Panc1 (cell line): ENCODE data around the gene LPP. TPM values are rescaled to one million over a fixed set of nuclear protein-coding genes. Genes with fewer than 3 reads are reported as not detected.

ENCODE experiments used
- ATAC-seq: fragments of 200-7000 bp; cut with Tn5 transposase; 2 replicates; pipeline ENCODE4 v1.9.1; 2020; ENCODE audit warnings: mild to moderate bottlenecking, moderate library complexity
- BruUV-seq: library from RNA; stranded (reverse); fragments of 400-500 nt; replicated peaks from 2 replicates; lab custom pipeline; 2021; lab: Mats Ljungman, UMichigan
- CTCF ChIA-PET: fragments of 300-600 bp; sonication (Branson Sonifier 250); formaldehyde crosslinking; loops from one replicate; lab custom pipeline; 2022; ENCODE audit warnings: antibody characterized with exemption; lab: Charles Lee
- POLR2A ChIA-PET: fragments of 300-600 bp; sonication (Branson Sonifier 250); formaldehyde crosslinking; loops from one replicate; lab custom pipeline; 2022; ENCODE audit warnings: antibody characterized with exemption; lab: Charles Lee
- DNase-seq: peaks from one replicate; pipeline ENCODE4 v3.0.0-alpha.2; 2010; ENCODE audit warnings: low read depth, low spot score
- H3K27ac ChIP-seq: 2 replicates; pipeline ENCODE4 v1.5.1; 2011; ENCODE audit warnings: mild to moderate bottlenecking, low read length, inconsistent platforms
- H3K27me3 ChIP-seq: fragments of 200-500 bp; sonication (Bioruptor generic); 2 replicates; pipeline ENCODE4 v1.6.0; 2014; ENCODE audit warnings: low read length, inconsistent platforms; ENCODE audit not compliant: control insufficient read depth, insufficient read depth
- H3K36me3 ChIP-seq: fragments of 200-500 bp; sonication (Bioruptor generic); 2 replicates; pipeline ENCODE4 v1.5.1; 2014; ENCODE audit warnings: inconsistent platforms, mild to moderate bottlenecking, low read length, moderate library complexity; ENCODE audit not compliant: control insufficient read depth, insufficient read depth
- H3K4me1 ChIP-seq: 2 replicates; pipeline ENCODE4 v1.5.1; 2011; ENCODE audit warnings: inconsistent platforms, mild to moderate bottlenecking, low read length, moderate library complexity; ENCODE audit not compliant: control insufficient read depth, insufficient read depth
- H3K4me3 ChIP-seq, 2 experiments: 2 replicates each; pipeline ENCODE4 v1.5.1; 2011 to 2012; ENCODE audit warnings: low read depth in 2 of 2, low read length in 2 of 2, mild to moderate bottlenecking in 2 of 2, inconsistent platforms in 1 of 2, moderate library complexity in 1 of 2
- H3K9me3 ChIP-seq: fragments of 200-500 bp; sonication (Bioruptor generic); 2 replicates; pipeline ENCODE4 v1.5.1; 2014; ENCODE audit warnings: low read depth, mild to moderate bottlenecking, inconsistent platforms, low read length, moderate library complexity; ENCODE audit not compliant: control insufficient read depth, insufficient read depth
- CTCF ChIP-seq: fragments of 450-650 bp; IDR thresholded peaks from 2 replicates; pipeline ENCODE4 v1.5.1; 2017; ENCODE audit warnings: mild to moderate bottlenecking
- POLR2AphosphoS5 ChIP-seq: IDR thresholded peaks from 2 replicates; pipeline ENCODE4 v1.6.1; 2012; ENCODE audit warnings: mild to moderate bottlenecking, low read depth, low read length, moderate library complexity
- REST ChIP-seq, 2 experiments: IDR thresholded peaks; 2 replicates each; pipeline ENCODE4 v1.6.1; 2011 to 2012; ENCODE audit warnings: low read depth in 2 of 2, control low read depth in 1 of 2, low read length in 1 of 2, mild to moderate bottlenecking in 1 of 2, moderate library complexity in 1 of 2; ENCODE audit not compliant: insufficient read depth in 1 of 2
- SIN3A ChIP-seq: IDR thresholded peaks from 2 replicates; pipeline ENCODE4 v1.6.1; 2012; ENCODE audit warnings: low read depth, mild to moderate bottlenecking, low read length, moderate library complexity, borderline replicate concordance; ENCODE audit not compliant: insufficient read depth
- TCF7L2 ChIP-seq: IDR thresholded peaks from 2 replicates; pipeline ENCODE4 v1.6.1; 2011; ENCODE audit warnings: mild to moderate bottlenecking, low read depth, low read length, inconsistent platforms
- in situ Hi-C: cut with HindIII; loops from 2 replicates; pipeline ENCODE4 v1.10.0; 2016; ENCODE audit warnings: low sequenced_read_pairs, low pct_unique_long_range_greater_than_20kb
- intact Hi-C: fragments of 100-400 bp; cut with micrococcal nuclease; formaldehyde crosslinking; loops from one replicate; pipeline ENCODE4 v1.10.0; 2022; ENCODE audit not compliant: unreplicated experiment
- total RNA-seq: library from RNA; stranded (reverse); gene quantifications from one replicate; pipeline ENCODE4 v1.2.1, GENCODE V29; 2021; ENCODE audit not compliant: unreplicated experiment

The LPP gene
- total RNA-seq, 1 experiment from 2014 or later = 90.0 TPM

GRCh38 chr3:188336178-188336577 lies 182.2 kb downstream of the LPP start:
- Histone ChIP-seq H3K4me1 (no peaks in the 10 kb centered on the region), H3K36me3 (no peaks in the 10 kb centered on the region), H3K27ac (no peak overlapping the region), H3K9me3 (no peaks in the 10 kb centered on the region), H3K4me3 (no peak overlapping the region), H3K27me3 (no peaks in the 10 kb centered on the region)
- TF ChIP-seq SIN3A (no peak), TCF7L2 (no peak), POLR2AphosphoS5 (no peak), REST (IDR thresholded peaks at IDR 0.05; ENCODE audit: insufficient read depth in 1 of 2, low read depth in 2 of 2, low read length in 1 of 2) (no peak), CTCF (no peak)
- no TSS peak for BruUV-seq
- intact Hi-C loops (no loop called here), in situ Hi-C loops (no loop called here)
- ChIA-PET CTCF (interaction anchor here (0.9 kb wide), 1 partner anchor 495 kb away, joined by 3 read pairs; no protein-coding TSS in a partner anchor), POLR2A (no interaction called here)
- DNase-seq = no peak
- ATAC-seq = no peak

GRCh38 chr3:188337232-188337631 lies 183.3 kb downstream of the LPP start:
- no peaks in the 10 kb centered on the region for H3K4me1 ChIP-seq
- ChIA-PET CTCF (no interaction called here), POLR2A (no interaction called here)
- no TSS peak for BruUV-seq
- no peak for ATAC-seq
- no peak overlapping the region for H3K27ac ChIP-seq
- intact Hi-C loops (no loop called here), in situ Hi-C loops (no loop called here)
- no peaks in the 10 kb centered on the region for H3K9me3 ChIP-seq
- no peaks in the 10 kb centered on the region for H3K36me3 ChIP-seq
- TF ChIP-seq CTCF (no peak), TCF7L2 (no peak), SIN3A (no peak), REST (IDR thresholded peaks at IDR 0.05; ENCODE audit: insufficient read depth in 1 of 2, low read depth in 2 of 2, low read length in 1 of 2) (no peak), POLR2AphosphoS5 (no peak)
- no peak for DNase-seq
- no peaks in the 10 kb centered on the region for H3K27me3 ChIP-seq
- no peak overlapping the region for H3K4me3 ChIP-seq
